ENCODE data around the gene DNAJC5G.
"Not testable (repeated sequence)": the region's sequence is repeated elsewhere in the genome, so short reads cannot be mapped to it uniquely, and the experiment has no call there.

DNAJC5G gene

GRCh38 chr2:27281855-27282559 lies 6.8 kb downstream of the DNAJC5G start, which contains the start of gene TRIM54:
Gene TRIM54 (plus strand): TSS chr2:27282429. CDS start chr2:27282732, 303 bp downstream.
- no peak for DNase-seq

DNA sequence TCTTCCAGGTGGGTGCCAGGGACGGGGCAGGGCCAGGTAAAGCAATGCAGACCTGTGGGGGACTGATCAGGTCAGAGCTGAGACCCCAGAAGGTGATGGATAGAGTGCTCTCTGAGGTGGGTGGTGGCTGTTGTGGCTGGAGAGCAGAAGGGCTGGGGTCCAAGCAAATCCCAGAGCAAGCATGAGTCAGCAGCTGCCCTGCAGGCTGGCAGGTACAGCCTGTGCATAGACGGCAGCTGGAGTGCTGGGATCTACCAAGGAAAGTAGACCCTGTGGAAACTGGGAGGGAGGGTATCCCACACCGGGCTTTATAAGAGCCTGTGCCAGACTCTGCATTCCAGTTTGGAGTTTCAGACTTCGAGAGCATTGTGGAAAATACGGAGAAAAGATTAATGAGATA lies 7.7 kb downstream of the DNAJC5G start:
- no peak for DNase-seq

DNA sequence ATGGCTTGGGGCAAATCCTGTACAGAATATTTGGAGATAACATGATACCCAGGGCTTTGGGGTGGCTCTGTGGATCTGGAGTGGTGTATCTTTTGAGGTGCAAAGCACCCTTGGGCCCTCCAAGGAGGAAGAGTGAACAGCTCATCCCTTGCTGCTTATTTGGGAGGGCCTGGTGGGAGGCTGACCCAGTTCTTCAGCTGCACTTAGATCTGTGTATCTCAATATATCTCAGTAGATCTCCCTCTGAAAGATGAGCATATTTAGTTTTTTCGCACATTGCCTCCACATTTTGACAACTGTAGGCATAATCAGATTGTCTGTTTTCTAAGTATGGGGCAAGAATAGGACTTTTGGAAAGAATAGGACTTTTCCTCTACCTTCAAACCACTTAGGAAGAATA lies 9.8 kb downstream of the DNAJC5G start:
- no peak for DNase-seq

GRCh38 chr2:27285481-27285880 lies 10.2 kb downstream of the DNAJC5G start:
- no peak for DNase-seq

DNA sequence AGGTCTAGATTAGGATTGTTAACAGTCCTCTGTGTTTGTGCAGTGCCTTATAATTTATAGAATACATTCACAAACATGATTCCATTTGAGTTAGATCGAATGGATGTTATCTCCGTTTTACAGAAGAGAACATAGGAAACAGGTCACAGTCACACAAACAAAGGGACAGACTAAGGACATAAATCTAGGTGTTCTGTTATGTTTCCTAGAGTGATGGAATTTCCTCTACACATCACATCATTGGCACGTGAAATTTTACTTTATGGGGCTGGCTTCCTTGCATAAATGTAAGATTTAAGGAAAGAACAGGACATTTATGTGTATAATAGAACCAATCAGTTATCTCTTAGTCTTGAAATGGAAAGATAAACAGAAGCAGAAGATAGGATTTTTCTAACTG lies 13.4 kb downstream of the DNAJC5G start:
- no peak for DNase-seq

DNA sequence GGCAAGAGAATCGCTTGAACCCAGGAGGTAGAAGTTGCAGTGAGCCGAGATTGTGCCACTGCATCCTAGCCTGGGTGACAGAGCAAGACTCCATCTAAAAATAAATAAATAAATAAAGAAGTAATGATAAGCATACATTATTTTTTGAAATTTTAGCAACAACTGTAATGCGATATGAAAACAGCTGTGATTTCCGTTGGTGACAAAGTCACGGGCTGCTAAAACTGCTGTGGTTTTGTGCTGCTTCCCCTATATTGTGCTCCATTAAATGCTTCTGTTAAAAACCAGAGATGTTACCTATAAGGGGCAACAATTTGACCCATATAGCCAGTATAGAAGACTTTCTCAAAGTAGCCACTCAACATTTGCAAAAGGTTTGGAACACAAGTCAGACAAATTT lies 15.3 kb downstream of the DNAJC5G start:
- DNase-seq = no peak

GRCh38 chr2:27291865-27292264 lies 16.6 kb downstream of the DNAJC5G start:
- DNase-seq = no peak

DNA sequence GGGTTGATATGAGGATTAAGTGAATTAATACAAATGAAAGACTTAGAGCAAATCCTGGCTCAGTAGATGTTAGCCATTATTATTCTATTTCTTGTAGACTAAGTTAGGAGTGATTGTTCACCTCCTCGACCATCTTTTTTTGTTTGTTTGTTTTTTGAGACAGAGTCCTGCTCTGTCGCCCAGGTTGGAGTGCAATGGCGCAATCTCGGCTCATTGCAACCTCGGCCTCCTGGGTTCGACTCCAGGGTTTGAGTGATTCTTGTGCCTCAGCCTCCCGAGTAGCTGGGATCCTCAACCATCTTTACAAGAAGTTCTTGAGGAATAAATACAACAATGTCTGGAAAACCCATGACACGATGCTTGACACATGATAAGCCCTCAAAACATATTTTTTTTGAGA lies 19.7 kb downstream of the DNAJC5G start:
- DNase-seq = no peak

DNA sequence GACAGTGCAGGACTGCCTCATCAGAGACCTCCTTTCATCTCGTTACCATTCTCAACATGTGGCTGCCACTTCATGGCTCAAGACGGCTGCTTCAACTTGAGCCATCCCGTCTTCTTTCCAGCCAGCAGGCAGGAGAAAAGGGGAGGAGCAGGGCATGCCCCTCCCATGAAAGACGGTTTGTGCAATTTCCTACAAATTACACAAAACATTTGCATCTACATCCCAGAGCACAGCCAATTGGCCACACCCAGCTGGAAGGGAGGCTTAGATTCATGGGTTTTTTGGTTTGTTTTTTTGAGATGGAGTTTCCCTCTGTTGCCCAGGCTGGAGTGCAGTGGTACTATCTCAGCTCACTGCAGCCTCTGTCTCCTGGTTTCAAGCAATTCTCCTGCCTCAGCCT lies 21.2 kb downstream of the DNAJC5G start:
- DNase-seq = no peak

GRCh38 chr2:27297195-27297594 lies 22.0 kb downstream of the DNAJC5G start:
- DNase-seq = no peak

GRCh38 chr2:27298391-27299080 lies 23.3 kb downstream of the DNAJC5G start:
- DNase-seq = no peak

DNA sequence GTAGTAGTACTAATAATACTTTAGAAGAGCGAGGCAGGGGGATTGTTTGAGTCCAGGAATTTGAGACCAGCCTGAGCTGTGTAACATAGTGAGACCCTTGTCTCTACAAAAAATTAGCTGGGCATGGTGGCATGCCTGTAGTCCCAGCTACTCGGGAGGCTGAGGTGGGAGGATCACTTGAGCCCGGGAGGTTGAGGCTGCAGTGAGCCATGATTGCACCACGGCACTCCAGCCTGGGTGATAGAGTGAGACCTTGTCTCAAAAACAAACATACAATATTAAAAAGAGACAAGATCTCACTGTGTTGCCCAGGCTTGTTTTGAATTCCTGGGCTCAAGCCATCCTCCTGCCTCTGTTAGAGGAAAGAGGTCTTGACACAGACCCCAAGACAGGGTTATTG lies 25.4 kb downstream of the DNAJC5G start:
- not testable (repeated sequence) for DNase-seq

DNA sequence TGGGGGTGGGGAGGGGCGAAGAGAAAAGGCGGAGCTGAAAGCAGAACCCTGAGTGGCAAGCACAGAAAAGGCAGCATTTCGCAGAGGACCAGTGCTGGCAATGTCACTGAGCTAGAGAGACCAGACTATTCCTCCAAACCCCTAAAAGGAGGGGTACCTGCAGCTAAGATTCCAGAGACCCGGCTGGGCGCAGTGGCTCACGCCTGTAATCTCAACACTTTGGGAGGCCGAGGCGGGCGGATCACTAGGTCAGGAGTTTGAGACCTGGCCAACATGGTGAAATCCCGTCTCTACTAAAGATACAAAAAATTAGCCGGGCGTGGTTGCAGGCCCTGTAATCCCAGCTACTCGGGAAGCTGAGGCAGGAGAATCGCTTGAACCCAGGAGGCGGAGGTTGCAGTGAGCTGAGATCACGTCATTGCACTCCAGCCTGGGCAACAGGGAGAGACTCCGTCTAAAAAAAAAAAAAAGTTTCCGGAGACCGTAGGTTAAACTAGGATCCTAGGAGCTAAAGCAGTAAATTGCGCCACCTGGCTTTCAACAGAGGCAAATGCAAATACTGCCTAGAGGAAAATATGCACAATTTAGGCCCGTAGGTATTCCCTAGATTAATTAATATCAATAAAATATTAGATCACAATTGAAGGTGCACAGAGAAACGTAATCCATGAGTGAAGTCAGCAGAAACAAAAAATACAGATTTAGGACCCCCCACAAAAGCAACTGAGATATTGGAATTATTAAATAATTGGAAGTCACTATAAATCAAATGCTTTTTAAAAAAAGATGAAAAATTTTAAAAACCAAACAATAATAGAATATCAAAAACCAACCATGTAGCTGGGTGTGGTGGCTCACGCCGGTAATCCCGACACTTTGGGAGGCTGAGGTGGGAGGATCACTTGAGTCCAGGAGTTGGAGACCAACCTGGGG lies 28.1 kb downstream of the DNAJC5G start:
- peak; percentile 13 for DNase-seq

GRCh38 chr2:27304488-27305240 lies 29.4 kb downstream of the DNAJC5G start:
- DNase-seq = no peak

- DNase-seq = no peak
These were observed 30.3 kb downstream of the DNAJC5G start for GRCh38 chr2:27305516-27305915.

GRCh38 chr2:27306136-27306535 lies 30.9 kb downstream of the DNAJC5G start:
- no peak for DNase-seq

DNA sequence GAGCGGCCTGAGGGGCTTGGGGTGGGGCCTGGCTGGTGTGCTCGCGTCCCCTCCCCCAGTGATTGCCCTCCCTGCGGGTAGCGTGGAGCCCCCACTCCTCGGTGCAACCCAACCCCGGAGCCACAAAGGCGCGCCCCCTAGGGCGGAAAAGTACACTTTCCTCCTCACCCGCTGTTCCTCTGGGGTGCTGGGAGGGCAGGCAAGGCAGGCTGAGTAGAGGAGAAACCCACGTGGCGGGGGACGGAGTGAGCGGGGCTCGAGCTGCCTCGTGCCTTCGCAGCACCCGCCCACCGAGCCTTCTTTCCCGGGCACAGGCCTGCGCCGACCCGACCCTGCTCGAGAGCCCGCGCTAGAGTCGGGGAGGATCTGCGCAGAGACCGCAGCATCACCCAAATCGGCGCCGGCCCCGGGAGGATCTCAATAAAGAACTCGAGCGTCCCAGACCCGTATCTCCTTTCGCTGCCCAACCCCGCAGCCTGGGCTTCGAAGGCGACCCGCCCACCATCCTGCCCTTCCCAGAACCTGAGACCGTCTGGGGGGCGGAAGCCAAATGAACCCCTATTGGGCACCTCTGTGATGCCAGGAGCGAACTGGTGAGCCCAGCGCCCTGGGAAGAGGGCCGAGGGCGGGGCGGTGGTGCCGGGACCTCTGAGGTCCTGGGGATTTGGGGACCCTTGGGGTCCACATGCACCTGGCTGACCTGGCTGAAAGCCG lies 31.5 kb downstream of the DNAJC5G start:
- no peak for DNase-seq

- no peak for DNase-seq
These were observed 32.0 kb downstream of the DNAJC5G start for GRCh38 chr2:27307287-27307544.

GRCh38 chr2:27307545-27308358 lies 32.5 kb downstream of the DNAJC5G start:
- DNase-seq = no peak

GRCh38 chr2:27308359-27308881 lies 33.2 kb downstream of the DNAJC5G start, which contains the start of gene UCN:
Gene UCN (minus strand): TSS chr2:27308445. CDS start chr2:27307895, 550 bp downstream.
- no peak for DNase-seq

DNA sequence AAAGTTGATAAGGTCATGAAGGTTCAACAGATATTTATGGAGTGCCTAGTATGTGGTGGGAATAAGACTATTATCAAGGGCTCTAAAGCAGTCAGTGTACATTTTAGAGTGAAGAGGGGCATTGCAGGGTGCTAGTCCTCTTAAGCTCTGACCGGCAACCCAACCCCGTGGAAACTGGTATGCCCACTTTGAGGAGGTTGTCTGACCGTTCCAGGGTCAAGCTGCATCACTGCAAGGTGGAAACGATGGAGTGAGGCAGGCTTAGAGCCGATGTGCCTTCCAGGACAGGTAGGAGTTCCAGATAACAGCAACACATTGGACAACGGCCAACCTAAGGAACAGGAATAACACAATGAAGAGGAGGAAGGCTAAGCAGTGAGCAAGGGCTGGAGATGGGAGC lies 34.4 kb downstream of the DNAJC5G start:
- DNase-seq = no peak

All from NCI-H1048 (cell line).